ENCODE measurements around the gene HCK.

HCK gene

GRCh38 chr20:32109392-32110172 is 57.5 kb downstream of the HCK start, which contains the start of gene TM9SF4:
TM9SF4 (plus strand) TSS chr20:32109714; CDS start chr20:32109741, 27 bp downstream.
- peak within 1 kb of the TSS; percentile 87 for H3K4me3 ChIP-seq (ENCODE audit: low read depth, low read length)
- DNase-seq (ENCODE audit: low read depth, low spot score), result peak; percentile 95
- in situ Hi-C loops (cut with HindIII; ENCODE audit: low sequenced_read_pairs), result no loop called here
- TF ChIP-seq, protein P1, sequence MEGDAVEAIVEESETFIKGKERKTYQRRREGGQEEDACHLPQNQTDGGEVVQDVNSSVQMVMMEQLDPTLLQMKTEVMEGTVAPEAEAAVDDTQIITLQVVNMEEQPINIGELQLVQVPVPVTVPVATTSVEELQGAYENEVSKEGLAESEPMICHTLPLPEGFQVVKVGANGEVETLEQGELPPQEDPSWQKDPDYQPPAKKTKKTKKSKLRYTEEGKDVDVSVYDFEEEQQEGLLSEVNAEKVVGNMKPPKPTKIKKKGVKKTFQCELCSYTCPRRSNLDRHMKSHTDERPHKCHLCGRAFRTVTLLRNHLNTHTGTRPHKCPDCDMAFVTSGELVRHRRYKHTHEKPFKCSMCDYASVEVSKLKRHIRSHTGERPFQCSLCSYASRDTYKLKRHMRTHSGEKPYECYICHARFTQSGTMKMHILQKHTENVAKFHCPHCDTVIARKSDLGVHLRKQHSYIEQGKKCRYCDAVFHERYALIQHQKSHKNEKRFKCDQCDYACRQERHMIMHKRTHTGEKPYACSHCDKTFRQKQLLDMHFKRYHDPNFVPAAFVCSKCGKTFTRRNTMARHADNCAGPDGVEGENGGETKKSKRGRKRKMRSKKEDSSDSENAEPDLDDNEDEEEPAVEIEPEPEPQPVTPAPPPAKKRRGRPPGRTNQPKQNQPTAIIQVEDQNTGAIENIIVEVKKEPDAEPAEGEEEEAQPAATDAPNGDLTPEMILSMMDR (IDR thresholded peaks at IDR 0.05; ENCODE audit: low read depth, low read length), result no peak

DNA sequence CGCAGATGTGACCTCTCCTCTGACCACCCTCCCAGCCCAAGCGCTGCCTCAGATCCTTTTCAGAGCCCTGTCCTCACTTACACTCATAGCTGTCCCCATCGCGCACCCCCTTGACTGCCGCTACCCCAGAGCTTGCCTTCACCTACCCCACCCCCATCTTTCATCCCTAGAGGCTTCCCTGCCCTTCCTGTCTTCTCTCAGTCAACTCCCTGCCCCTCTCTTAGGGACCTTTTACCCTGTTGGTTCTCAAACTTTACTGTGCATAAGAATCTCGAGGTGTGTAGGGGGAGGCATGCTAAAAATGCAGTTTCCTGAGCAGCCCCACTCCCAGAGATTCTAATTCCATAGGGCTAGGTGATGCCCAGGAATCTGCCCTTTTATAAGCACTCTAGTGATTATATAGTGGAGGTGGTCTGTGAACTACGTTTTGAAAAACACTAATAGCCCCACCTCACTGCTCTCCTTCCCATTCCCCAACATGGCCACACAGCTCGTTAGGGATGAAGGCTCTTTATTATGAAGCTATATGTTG is 58.2 kb downstream of the HCK start:
- TF ChIP-seq, protein P1 (IDR thresholded peaks at IDR 0.05; ENCODE audit: low read depth, low read length), result no peak
- peak overlapping the region; percentile 87 for H3K4me3 ChIP-seq (ENCODE audit: low read depth, low read length)
- in situ Hi-C loops (cut with HindIII; ENCODE audit: low sequenced_read_pairs), result no loop called here
- no peak for DNase-seq (ENCODE audit: low read depth, low spot score)

- H3K4me3 ChIP-seq (ENCODE audit: low read depth, low read length), result peak overlapping the region; percentile 87
- in situ Hi-C loops (cut with HindIII; ENCODE audit: low sequenced_read_pairs), result no loop called here
- TF ChIP-seq, protein P1 (IDR thresholded peaks at IDR 0.05; ENCODE audit: low read depth, low read length), result no peak
- DNase-seq (ENCODE audit: low read depth, low spot score), result no peak
These were observed 58.7 kb downstream of the HCK start for GRCh38 chr20:32110727-32111126.

DNA sequence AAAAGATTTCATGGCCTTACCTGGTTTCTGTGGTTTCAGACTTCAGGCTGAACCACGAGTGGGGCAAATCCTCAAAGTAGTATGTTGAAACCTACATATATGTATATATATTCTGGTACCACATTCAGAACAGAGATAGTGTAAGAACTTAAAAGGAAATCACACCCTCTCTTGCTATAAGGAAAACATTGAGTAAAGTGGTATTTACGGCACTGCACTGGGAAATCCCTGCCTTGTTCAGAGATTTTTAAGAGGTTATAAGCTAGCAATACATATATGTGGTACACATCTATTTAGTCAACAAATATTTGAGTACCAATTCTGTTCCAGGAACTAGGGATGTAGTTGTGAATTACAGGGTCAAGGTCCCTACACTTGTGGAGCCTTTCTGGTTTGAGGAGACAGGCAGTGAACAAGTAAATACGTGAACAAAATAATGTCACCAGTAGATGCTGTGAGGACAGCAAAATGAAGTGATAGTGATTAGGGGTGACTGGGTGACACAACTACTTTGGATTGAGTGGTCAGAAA is 59.2 kb downstream of the HCK start:
- TF ChIP-seq, protein P1 (IDR thresholded peaks at IDR 0.05; ENCODE audit: low read depth, low read length), result no peak
- no peak for DNase-seq (ENCODE audit: low read depth, low spot score)
- H3K4me3 ChIP-seq (ENCODE audit: low read depth, low read length), result no peak overlapping the region
- in situ Hi-C loops (cut with HindIII; ENCODE audit: low sequenced_read_pairs), result no loop called here

DNA sequence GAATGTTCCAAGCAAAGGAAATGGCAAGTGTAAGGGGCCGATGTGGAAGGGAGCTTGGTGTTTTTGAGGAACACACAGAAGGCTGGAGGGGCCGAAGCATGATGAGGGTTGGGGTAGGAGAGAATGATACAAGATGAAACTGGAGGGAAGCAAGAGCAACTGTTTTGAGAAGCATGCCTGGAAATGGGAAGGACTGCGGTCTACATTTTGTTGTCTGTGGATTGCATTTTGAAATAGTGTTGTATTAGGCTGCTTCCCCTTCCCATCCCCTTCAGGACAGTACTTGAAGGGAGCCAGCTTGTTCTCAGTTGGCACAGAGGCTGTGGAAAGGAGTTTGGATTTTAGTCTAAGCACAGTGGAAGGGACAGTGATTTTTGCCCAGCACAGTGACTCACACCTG is 59.7 kb downstream of the HCK start:
- no peak for DNase-seq (ENCODE audit: low read depth, low spot score)
- TF ChIP-seq, protein P1 (IDR thresholded peaks at IDR 0.05; ENCODE audit: low read depth, low read length), result no peak
- H3K4me3 ChIP-seq (ENCODE audit: low read depth, low read length), result no peak overlapping the region
- in situ Hi-C loops (cut with HindIII; ENCODE audit: low sequenced_read_pairs), result no loop called here

- in situ Hi-C loops (cut with HindIII; ENCODE audit: low sequenced_read_pairs), result no loop called here
- TF ChIP-seq, protein P1 (IDR thresholded peaks at IDR 0.05; ENCODE audit: low read depth, low read length), result no peak
- H3K4me3 ChIP-seq (ENCODE audit: low read depth, low read length), result no peak overlapping the region
- DNase-seq (ENCODE audit: low read depth, low spot score), result no peak
These were observed 60.8 kb downstream of the HCK start for GRCh38 chr20:32112841-32113240.
